Peyer's patch (tissue), 4 donors: Measurements from ENCODE around the gene ARHGEF1. TPM values are rescaled to one million over a fixed set of nuclear protein-coding genes. Genes with fewer than 3 reads are reported as not detected.

Experiments used
- DNase-seq, 3 donors: peaks; one replicate each; pipeline ENCODE4 v3.0.0-alpha.2; 2017 to 2019
- H3K27ac ChIP-seq, 4 donors: fragments of 200-600 bp; sonication (generic); one replicate each; pipeline ENCODE4 v1.5.1; 2016 to 2019
- H3K27me3 ChIP-seq, 2 donors: fragments of 200-600 bp; sonication (generic); one replicate each; pipeline ENCODE4 v1.5.1; 2019
- H3K36me3 ChIP-seq, 3 donors: fragments of 200-600 bp; sonication (generic); one replicate each; pipeline ENCODE4 v1.5.1; 2016 to 2019
- H3K4me1 ChIP-seq, 4 donors: fragments of 200-600 bp; sonication (generic); one replicate each; pipeline ENCODE4 v1.5.1; 2016 to 2019
- H3K4me3 ChIP-seq, 4 donors: fragments of 200-600 bp; sonication (generic); 1 replicate in 3 of 4; 2 replicates in 1 of 4; pipeline ENCODE4 v1.5.1; 2016 to 2019; ENCODE audit warnings: mild to moderate bottlenecking in 1 of 4
- H3K9me3 ChIP-seq, 4 donors: fragments of 200-600 bp; sonication (generic); one replicate each; pipeline ENCODE4 v1.5.1; 2016 to 2019; ENCODE audit warnings: mild to moderate bottlenecking in 1 of 4
- CTCF ChIP-seq, 6 experiments: fragments of 450-650 bp in 4 of 6; fragments of 200-600 bp in 2 of 6; sonication (generic) in 1 of 6; IDR thresholded peaks; one replicate each; pipeline ENCODE4 v1.5.1; 2017 to 2019; ENCODE audit warnings: antibody characterized with exemption in 6 of 6, mild to moderate bottlenecking in 3 of 6, moderate library complexity in 1 of 6
- POLR2A ChIP-seq, 2 donors: fragments of 450-650 bp; IDR thresholded peaks; one replicate each; pipeline ENCODE4 v1.5.1; 2017; ENCODE audit warnings: antibody characterized with exemption in 2 of 2, mild to moderate bottlenecking in 2 of 2, moderate library complexity in 2 of 2
- total RNA-seq, 4 donors: library from RNA; depleted of rRNA; stranded (reverse); fragments of >200 nt; gene quantifications; one replicate each; pipeline ENCODE4 v1.1.0, GENCODE V29; 2016

Gene ARHGEF1
- total RNA-seq, 4 donors from 2014 or later, result 90.0 to 368 (median 148) TPM

GRCh38 chr19:41927497-41928192, 44.7 kb downstream of the ARHGEF1 start:
- H3K36me3 ChIP-seq, result no peaks in the 10 kb centered on the region
- H3K27ac ChIP-seq, result peak overlapping the region; percentile 1 to 80 (median 50)
- peaks cover 0 to 26% (median 16%) of the 10 kb centered on the region in 4 donors for H3K4me1 ChIP-seq
- TF ChIP-seq POLR2A (IDR thresholded peaks at IDR 0.05), result no peak
- TF ChIP-seq CTCF (IDR thresholded peaks at IDR 0.05), result no peak
- peak; percentile 50 to 71 (median 56) for DNase-seq
- H3K4me3 ChIP-seq, result peak overlapping the region; percentile 38 to 64 (median 54)
- no peaks in the 10 kb centered on the region for H3K9me3 ChIP-seq
- peaks cover 0 to 41% of the 10 kb centered on the region in 2 donors for H3K27me3 ChIP-seq

- H3K27me3 ChIP-seq, result peaks cover 0 to 39% of the 10 kb centered on the region in 2 donors
- no peak for DNase-seq
- H3K9me3 ChIP-seq, result no peaks in the 10 kb centered on the region
- peaks cover 0 to 30% (median 16%) of the 10 kb centered on the region in 4 donors for H3K4me1 ChIP-seq
- peak within 1 kb of the TSS; percentile 38 to 64 (median 54) for H3K4me3 ChIP-seq
- peak within 1 kb of the TSS; percentile 1 to 80 (median 50) for H3K27ac ChIP-seq
- no peak for TF ChIP-seq CTCF (IDR thresholded peaks at IDR 0.05)
- no peak for TF ChIP-seq POLR2A (IDR thresholded peaks at IDR 0.05)
- H3K36me3 ChIP-seq, result no peaks in the 10 kb centered on the region
Observed at GRCh38 chr19:41928221-41928683, 45.3 kb downstream of the ARHGEF1 start, which contains the start of gene ERFL. Gene ERFL (minus strand): TSS chr19:41928449. CDS start chr19:41912919, 15,530 bp downstream.

- peaks cover 0 to 30% (median 16%) of the 10 kb centered on the region in 4 donors for H3K4me1 ChIP-seq
- H3K36me3 ChIP-seq, result no peaks in the 10 kb centered on the region
- H3K9me3 ChIP-seq, result no peaks in the 10 kb centered on the region
- TF ChIP-seq POLR2A (IDR thresholded peaks at IDR 0.05), result no peak
- no peak for TF ChIP-seq CTCF (IDR thresholded peaks at IDR 0.05)
- peaks cover 0 to 38% of the 10 kb centered on the region in 2 donors for H3K27me3 ChIP-seq
- H3K27ac ChIP-seq, result peak overlapping the region in 3 of 4 donors; percentile 38 to 80 (median 62)
- DNase-seq, result peak; percentile 54 to 68 (median 67)
- peak overlapping the region; percentile 38 to 64 (median 54) for H3K4me3 ChIP-seq
Observed at GRCh38 chr19:41928754-41929535, 46.0 kb downstream of the ARHGEF1 start.

- Histone ChIP-seq H3K9me3 (no peaks in the 10 kb centered on the region), H3K4me3 (no peak overlapping the region), H3K27ac (peak overlapping the region in 1 of 4 donors; percentile 80), H3K36me3 (no peaks in the 10 kb centered on the region), H3K4me1 (peaks cover 0 to 30% (median 16%) of the 10 kb centered on the region in 4 donors), H3K27me3 (peaks cover 0 to 32% of the 10 kb centered on the region in 2 donors)
- no peak for TF ChIP-seq POLR2A (IDR thresholded peaks at IDR 0.05)
- no peak for TF ChIP-seq CTCF (IDR thresholded peaks at IDR 0.05)
- no peak for DNase-seq
Observed at GRCh38 chr19:41929536-41930071, 46.6 kb downstream of the ARHGEF1 start.

- H3K4me1 ChIP-seq, result peaks cover 0 to 30% (median 18%) of the 10 kb centered on the region in 4 donors
- DNase-seq, result no peak
- H3K27me3 ChIP-seq, result peaks cover 0 to 32% of the 10 kb centered on the region in 2 donors
- no peaks in the 10 kb centered on the region for H3K9me3 ChIP-seq
- no peak overlapping the region for H3K4me3 ChIP-seq
- TF ChIP-seq CTCF (IDR thresholded peaks at IDR 0.05) (no peak), POLR2A (IDR thresholded peaks at IDR 0.05) (no peak)
- H3K27ac ChIP-seq, result no peak overlapping the region
- no peaks in the 10 kb centered on the region for H3K36me3 ChIP-seq
Observed at GRCh38 chr19:41930322-41930722, 47.3 kb downstream of the ARHGEF1 start.
